ENCODE measurements around the gene MYO1B. TPM values are rescaled to one million over a fixed set of nuclear protein-coding genes. Genes with fewer than 3 reads are reported as not detected.

MYO1B gene
- total and polyA plus RNA-seq, 2 experiments from 2014 or later: 26.4 to 70.6 TPM

- no peak for TF ChIP-seq REST (IDR thresholded peaks at IDR 0.05; ENCODE audit: unreplicated experiment)
- no peak for TF ChIP-seq EZH2 (IDR thresholded peaks at IDR 0.05; ENCODE audit: low read depth, unreplicated experiment)
- TF ChIP-seq NANOG (IDR thresholded peaks at IDR 0.05; ENCODE audit: borderline replicate concordance): no peak
- TF ChIP-seq ETS1 (IDR thresholded peaks at IDR 0.05): no peak
- TF ChIP-seq ZNF331 (CRISPR knock-in tag; IDR thresholded peaks at IDR 0.05; ENCODE audit: low read depth): no peak
- no peak for TF ChIP-seq JUNB (IDR thresholded peaks at IDR 0.05; ENCODE audit: unreplicated experiment)
Measured at GRCh38 chr2:191465766-191466420, 220.7 kb downstream of the MYO1B start (continued).

GRCh38 chr2:191467113-191467512 is 221.9 kb downstream of the MYO1B start:
- no peak overlapping the region for H3K27ac ChIP-seq (ENCODE audit: low read depth)
- Mint-ChIP-seq H3K27me3 (ENCODE audit: insufficient read depth, low read depth, poor library complexity) (no peaks in the 10 kb centered on the region), H3K4me3 (no peak overlapping the region), H3K36me3 (ENCODE audit: low read depth) (no peaks in the 10 kb centered on the region), H3K27ac (no peak overlapping the region), H3K9me3 (no peaks in the 10 kb centered on the region), H3K4me1 (peaks cover 4% of the 10 kb centered on the region; the same call in 2 of the 3 replicates)
- H3K79me2 ChIP-seq (replicated peaks; ENCODE audit: insufficient read depth): no peaks in the 10 kb centered on the region
- H3F3A ChIP-seq (replicated peaks; ENCODE audit: low read depth): no peaks in the 10 kb centered on the region
- H3K27me3 ChIP-seq (ENCODE audit: insufficient read depth): no peaks in the 10 kb centered on the region
- DNase-seq (ENCODE audit: low spot score) (no peak), ATAC-seq (no peak)
- no peak overlapping the region; the same call in 1 of the 2 replicates for H2AFZ ChIP-seq
- H4K20me1 ChIP-seq (replicated peaks; ENCODE audit: insufficient read depth): no peaks in the 10 kb centered on the region
- H3K4me2 ChIP-seq: no peak overlapping the region
- no peak for TF ChIP-seq NANOG (IDR thresholded peaks at IDR 0.05; ENCODE audit: borderline replicate concordance)
- no peak for TF ChIP-seq ZNF114 (CRISPR knock-in tag; IDR thresholded peaks at IDR 0.05)
- TF ChIP-seq JUNB (IDR thresholded peaks at IDR 0.05; ENCODE audit: unreplicated experiment): no peak
- TF ChIP-seq REST (IDR thresholded peaks at IDR 0.05; ENCODE audit: unreplicated experiment): no peak
- no peaks in the 10 kb centered on the region for H3K4me1 ChIP-seq (ENCODE audit: insufficient read depth)
- H3K36me3 ChIP-seq (ENCODE audit: insufficient read depth): no peaks in the 10 kb centered on the region
- no peak overlapping the region for H3K4me3 ChIP-seq
- H3K9me2 ChIP-seq (ENCODE audit: insufficient read depth): no peaks in the 10 kb centered on the region
